Measurements from ENCODE around the gene CNDP2.

DNA sequence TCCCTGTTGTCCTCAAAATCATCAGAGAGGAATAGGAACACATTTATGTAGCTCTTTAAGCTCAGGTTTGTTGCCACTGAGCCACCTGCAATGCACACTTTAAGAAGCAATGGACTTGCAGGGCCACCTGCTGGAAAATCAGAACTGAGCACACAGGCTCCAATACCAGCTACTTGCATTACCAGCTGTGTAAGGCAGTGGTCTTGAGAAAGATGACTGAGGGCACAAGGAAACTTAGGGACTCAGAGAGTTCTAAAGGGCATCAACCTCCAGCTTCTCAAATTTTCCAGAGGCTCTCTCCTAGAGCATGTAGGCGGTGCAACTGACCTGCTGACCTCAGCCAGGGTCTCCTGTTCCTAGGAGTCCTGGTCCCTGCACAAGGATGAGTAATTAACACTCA is 2.5 kb upstream of the CNDP2 start:
- TF ChIP-seq, protein P1, sequence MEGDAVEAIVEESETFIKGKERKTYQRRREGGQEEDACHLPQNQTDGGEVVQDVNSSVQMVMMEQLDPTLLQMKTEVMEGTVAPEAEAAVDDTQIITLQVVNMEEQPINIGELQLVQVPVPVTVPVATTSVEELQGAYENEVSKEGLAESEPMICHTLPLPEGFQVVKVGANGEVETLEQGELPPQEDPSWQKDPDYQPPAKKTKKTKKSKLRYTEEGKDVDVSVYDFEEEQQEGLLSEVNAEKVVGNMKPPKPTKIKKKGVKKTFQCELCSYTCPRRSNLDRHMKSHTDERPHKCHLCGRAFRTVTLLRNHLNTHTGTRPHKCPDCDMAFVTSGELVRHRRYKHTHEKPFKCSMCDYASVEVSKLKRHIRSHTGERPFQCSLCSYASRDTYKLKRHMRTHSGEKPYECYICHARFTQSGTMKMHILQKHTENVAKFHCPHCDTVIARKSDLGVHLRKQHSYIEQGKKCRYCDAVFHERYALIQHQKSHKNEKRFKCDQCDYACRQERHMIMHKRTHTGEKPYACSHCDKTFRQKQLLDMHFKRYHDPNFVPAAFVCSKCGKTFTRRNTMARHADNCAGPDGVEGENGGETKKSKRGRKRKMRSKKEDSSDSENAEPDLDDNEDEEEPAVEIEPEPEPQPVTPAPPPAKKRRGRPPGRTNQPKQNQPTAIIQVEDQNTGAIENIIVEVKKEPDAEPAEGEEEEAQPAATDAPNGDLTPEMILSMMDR (IDR thresholded peaks at IDR 0.05), result peak in 3 of 4 experiments; percentile 41 to 61 (median 46)
- no peak for TF ChIP-seq POLR2AphosphoS5 (IDR thresholded peaks at IDR 0.05)
